Breast epithelium (tissue), 3 donors: Measurements from ENCODE around the gene MPDZ.

Experiments
- CTCF ChIP-seq, 3 donors: fragments of 450-650 bp; IDR thresholded peaks; one replicate each; pipeline ENCODE4 v1.5.1; 2016 to 2017; ENCODE audit warnings: antibody characterized with exemption in 3 of 3, mild to moderate bottlenecking in 3 of 3, moderate library complexity in 3 of 3
- POLR2A ChIP-seq: fragments of 450-650 bp; IDR thresholded peaks from one replicate; pipeline ENCODE4 v1.6.1; 2016; ENCODE audit warnings: antibody characterized with exemption, mild to moderate bottlenecking, moderate library complexity
- POLR2AphosphoS5 ChIP-seq, 3 donors: sonication (generic); formaldehyde crosslinking; IDR thresholded peaks; one replicate each; pipeline ENCODE4 v1.6.1; 2017; ENCODE audit warnings: antibody characterized with exemption in 3 of 3

- no peak for TF ChIP-seq CTCF (IDR thresholded peaks at IDR 0.05)
- no peak for TF ChIP-seq POLR2AphosphoS5 (IDR thresholded peaks at IDR 0.05)
- TF ChIP-seq POLR2A = no peak
These were observed 189.8 kb downstream of the MPDZ start for GRCh38 chr9:13089666-13090065.
